ENCODE measurements around the gene TFF3. TPM values are rescaled to one million over a fixed set of nuclear protein-coding genes. Genes with fewer than 3 reads are reported as not detected.

Gene TFF3
- polyA plus RNA-seq, 3 donors, result 0.07 TPM; not detected in 2

GRCh38 chr21:42332557-42333317, 17.5 kb upstream of the TFF3 start:
- H3K4me2 ChIP-seq (replicated peaks; ENCODE audit: extremely low read depth, low read length, poor library complexity, severe bottlenecking), result no peak overlapping the region
- H3K36me3 Mint-ChIP-seq, result no peaks in the 10 kb centered on the region
- TF ChIP-seq CTCF (IDR thresholded peaks at IDR 0.05), result no peak
- H3K27ac Mint-ChIP-seq, result no peak overlapping the region
- H3K27me3 Mint-ChIP-seq (ENCODE audit: low read depth in 3 of 3), result peaks cover 1 to 6% (median 4%) of the 10 kb centered on the region in 3 donors
- H2AFZ ChIP-seq (ENCODE audit: insufficient read depth, low read depth, low read length, poor library complexity, severe bottlenecking), result no peak overlapping the region
- no peak for DNase-seq
- peaks cover 0 to 2% of the 10 kb centered on the region in 2 donors for H3K9me3 ChIP-seq (replicated peaks in 1 of 2; ENCODE audit: control insufficient read depth in 1 of 2, insufficient read depth in 1 of 2, low read length in 2 of 2)
- peaks cover 0 to 8% (median 4%) of the 10 kb centered on the region in 7 donors for H3K9me3 Mint-ChIP-seq
- H3K27ac ChIP-seq (ENCODE audit: low read depth in 1 of 2, low read length in 2 of 2), result no peak overlapping the region
- H3K4me3 Mint-ChIP-seq, result no peak overlapping the region
- peaks cover under 1 to 3% of the 10 kb centered on the region in 2 donors for H3K4me1 ChIP-seq (ENCODE audit: control insufficient read depth in 1 of 2, insufficient read depth in 2 of 2, low read length in 2 of 2)
- H4K20me1 ChIP-seq (ENCODE audit: insufficient read depth, low read length), result no peaks in the 10 kb centered on the region
- peaks cover 12% of the 10 kb centered on the region for H3K4me1 Mint-ChIP-seq
- no peak overlapping the region for H3K4me3 ChIP-seq (replicated peaks in 1 of 3; ENCODE audit: low read depth in 2 of 3, low read length in 3 of 3)
- H3K9ac ChIP-seq (ENCODE audit: insufficient read depth, low read length, poor library complexity, severe bottlenecking), result no peak overlapping the region
- WGBS (ENCODE audit: insufficient coverage), result 78% methylated on average over 3 of the region's 5 CpGs
- no peaks in the 10 kb centered on the region for H3K79me2 ChIP-seq (ENCODE audit: insufficient read depth, low read length)
- no peaks in the 10 kb centered on the region for H3K36me3 ChIP-seq (replicated peaks in 1 of 2; ENCODE audit: control insufficient read depth in 1 of 2, insufficient read depth in 2 of 2, low read length in 2 of 2)
- peaks cover 0 to 5% of the 10 kb centered on the region in 2 donors for H3K27me3 ChIP-seq (ENCODE audit: control insufficient read depth in 2 of 2, insufficient read depth in 2 of 2, low read length in 2 of 2)
- intact Hi-C loops (cut with micrococcal nuclease), result no loop called here

- Histone ChIP-seq H3K4me2 (replicated peaks; ENCODE audit: extremely low read depth, low read length, poor library complexity, severe bottlenecking) (no peak overlapping the region), H2AFZ (ENCODE audit: insufficient read depth, low read depth, low read length, poor library complexity, severe bottlenecking) (no peak overlapping the region), H3K27me3 (ENCODE audit: control insufficient read depth in 2 of 2, insufficient read depth in 2 of 2, low read length in 2 of 2) (peaks cover 0 to 5% of the 10 kb centered on the region in 2 donors), H3K4me3 (replicated peaks in 1 of 3; ENCODE audit: low read depth in 2 of 3, low read length in 3 of 3) (no peak overlapping the region), H3K4me1 (ENCODE audit: control insufficient read depth in 1 of 2, insufficient read depth in 2 of 2, low read length in 2 of 2) (no peaks in the 10 kb centered on the region), H3K9me3 (replicated peaks in 1 of 2; ENCODE audit: control insufficient read depth in 1 of 2, insufficient read depth in 1 of 2, low read length in 2 of 2) (peaks cover 0 to 2% of the 10 kb centered on the region in 2 donors), H3K79me2 (ENCODE audit: insufficient read depth, low read length) (no peaks in the 10 kb centered on the region), H3K27ac (ENCODE audit: low read depth in 1 of 2, low read length in 2 of 2) (no peak overlapping the region), H3K9ac (ENCODE audit: insufficient read depth, low read length, poor library complexity, severe bottlenecking) (no peak overlapping the region), H4K20me1 (ENCODE audit: insufficient read depth, low read length) (no peaks in the 10 kb centered on the region), H3K36me3 (replicated peaks in 1 of 2; ENCODE audit: control insufficient read depth in 1 of 2, insufficient read depth in 2 of 2, low read length in 2 of 2) (no peaks in the 10 kb centered on the region)
- H3K9me3 Mint-ChIP-seq, result peaks cover 0 to 6% (median 4%) of the 10 kb centered on the region in 7 donors
- H3K4me3 Mint-ChIP-seq, result no peak overlapping the region
- no peak for DNase-seq
- H3K4me1 Mint-ChIP-seq, result peaks cover 8% of the 10 kb centered on the region
- H3K27me3 Mint-ChIP-seq (ENCODE audit: low read depth in 3 of 3), result peaks cover 0 to 4% (median 3%) of the 10 kb centered on the region in 3 donors
- intact Hi-C loops (cut with micrococcal nuclease), result no loop called here
- no peaks in the 10 kb centered on the region for H3K36me3 Mint-ChIP-seq
- H3K27ac Mint-ChIP-seq, result no peak overlapping the region
- TF ChIP-seq CTCF (IDR thresholded peaks at IDR 0.05), result no peak
Measured at GRCh38 chr21:42331660-42332059, 16.5 kb upstream of the TFF3 start.
